GM12875 (cell line): ENCODE data around the gene LDLRAD4.

ENCODE experiments used
- H3K4me3 ChIP-seq: one replicate; pipeline ENCODE4 v1.5.1; 2011; ENCODE audit warnings: low read depth, low read length, control low read depth
- TF ChIP-seq, protein P1 (sequence below): IDR thresholded peaks from 2 replicates; pipeline ENCODE4 v1.5.1; 2011; ENCODE audit warnings: low read depth, mild to moderate bottlenecking, control low read depth, inconsistent platforms, low read length, moderate library complexity, borderline replicate concordance; ENCODE audit not compliant: insufficient read depth

The LDLRAD4 gene

GRCh38 chr18:13538630-13539029 is 320.1 kb downstream of the LDLRAD4 start:
- TF ChIP-seq, protein P1, sequence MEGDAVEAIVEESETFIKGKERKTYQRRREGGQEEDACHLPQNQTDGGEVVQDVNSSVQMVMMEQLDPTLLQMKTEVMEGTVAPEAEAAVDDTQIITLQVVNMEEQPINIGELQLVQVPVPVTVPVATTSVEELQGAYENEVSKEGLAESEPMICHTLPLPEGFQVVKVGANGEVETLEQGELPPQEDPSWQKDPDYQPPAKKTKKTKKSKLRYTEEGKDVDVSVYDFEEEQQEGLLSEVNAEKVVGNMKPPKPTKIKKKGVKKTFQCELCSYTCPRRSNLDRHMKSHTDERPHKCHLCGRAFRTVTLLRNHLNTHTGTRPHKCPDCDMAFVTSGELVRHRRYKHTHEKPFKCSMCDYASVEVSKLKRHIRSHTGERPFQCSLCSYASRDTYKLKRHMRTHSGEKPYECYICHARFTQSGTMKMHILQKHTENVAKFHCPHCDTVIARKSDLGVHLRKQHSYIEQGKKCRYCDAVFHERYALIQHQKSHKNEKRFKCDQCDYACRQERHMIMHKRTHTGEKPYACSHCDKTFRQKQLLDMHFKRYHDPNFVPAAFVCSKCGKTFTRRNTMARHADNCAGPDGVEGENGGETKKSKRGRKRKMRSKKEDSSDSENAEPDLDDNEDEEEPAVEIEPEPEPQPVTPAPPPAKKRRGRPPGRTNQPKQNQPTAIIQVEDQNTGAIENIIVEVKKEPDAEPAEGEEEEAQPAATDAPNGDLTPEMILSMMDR = no peak
- H3K4me3 ChIP-seq = no peak overlapping the region

GRCh38 chr18:13539050-13539449 is 320.5 kb downstream of the LDLRAD4 start:
- no peak overlapping the region for H3K4me3 ChIP-seq

DNA sequence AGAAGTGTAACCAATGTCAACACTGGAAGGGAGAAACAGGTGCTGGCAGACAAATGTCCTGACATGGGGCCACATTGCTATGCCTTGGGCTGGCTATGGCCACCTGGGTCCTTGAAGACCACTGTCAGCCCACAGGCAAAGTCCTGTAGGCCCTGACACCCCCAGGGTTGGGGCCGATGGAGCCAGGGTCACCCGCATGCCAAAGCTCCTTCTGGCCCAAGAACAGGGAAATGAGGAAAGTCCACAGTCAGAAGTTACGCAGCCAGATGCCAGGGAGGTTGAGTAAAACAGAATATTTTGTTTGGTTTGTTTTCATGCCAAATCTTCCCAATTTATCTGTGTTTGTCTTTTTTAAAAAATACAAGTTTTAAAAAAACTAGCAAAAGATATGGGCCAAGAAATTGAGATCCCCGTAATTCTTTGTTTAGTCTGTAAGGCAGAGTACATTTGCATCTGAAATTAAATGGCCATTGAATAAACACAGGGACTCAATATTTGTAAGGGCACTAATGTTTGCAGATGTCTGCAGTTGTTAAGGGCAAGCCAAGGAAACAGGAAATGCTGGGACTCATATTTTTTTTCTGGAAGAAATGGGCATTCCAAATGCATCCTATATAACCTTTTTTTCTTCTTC is 321.4 kb downstream of the LDLRAD4 start:
- TF ChIP-seq, protein P1 = no peak
- no peak overlapping the region for H3K4me3 ChIP-seq

More at GRCh38 chr18:13539050-13539449, 320.5 kb downstream of the LDLRAD4 start:
- TF ChIP-seq, protein P1 = no peak

DNA sequence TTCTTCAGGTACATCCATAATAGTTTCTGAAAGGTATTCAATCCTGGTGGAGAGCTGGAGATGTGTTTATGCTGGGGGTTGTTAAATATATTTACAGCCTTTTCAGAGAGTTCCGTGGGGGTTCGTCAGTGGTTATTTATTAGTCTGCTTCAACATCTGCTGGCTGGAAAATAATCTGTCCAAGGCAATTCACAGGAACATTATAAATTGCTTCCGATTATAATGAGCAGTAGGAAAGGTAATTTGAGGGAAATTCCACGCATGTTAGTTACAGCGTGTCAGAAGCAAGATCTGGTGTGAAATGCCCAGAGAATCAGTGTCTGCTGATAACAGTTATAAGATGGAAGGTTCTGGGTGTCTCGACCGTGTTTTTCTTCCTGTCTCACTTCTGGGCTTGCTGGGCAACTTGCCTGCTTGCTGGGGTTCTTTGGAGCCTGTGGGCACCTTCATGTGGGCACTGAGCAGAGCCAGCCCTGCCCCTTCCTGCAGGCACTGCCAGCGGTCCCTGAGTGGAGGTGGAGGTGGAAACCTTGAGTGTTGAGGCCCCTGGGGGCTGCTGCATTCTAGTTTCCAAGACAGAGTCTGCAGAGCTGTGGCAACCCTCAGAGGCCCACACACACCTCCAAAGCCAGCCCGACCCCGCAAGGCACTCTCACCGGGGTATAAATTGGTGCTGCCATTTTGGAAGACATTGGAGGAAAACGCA is 322.1 kb downstream of the LDLRAD4 start:
- no peak overlapping the region for H3K4me3 ChIP-seq
- TF ChIP-seq, protein P1 = no peak

DNA sequence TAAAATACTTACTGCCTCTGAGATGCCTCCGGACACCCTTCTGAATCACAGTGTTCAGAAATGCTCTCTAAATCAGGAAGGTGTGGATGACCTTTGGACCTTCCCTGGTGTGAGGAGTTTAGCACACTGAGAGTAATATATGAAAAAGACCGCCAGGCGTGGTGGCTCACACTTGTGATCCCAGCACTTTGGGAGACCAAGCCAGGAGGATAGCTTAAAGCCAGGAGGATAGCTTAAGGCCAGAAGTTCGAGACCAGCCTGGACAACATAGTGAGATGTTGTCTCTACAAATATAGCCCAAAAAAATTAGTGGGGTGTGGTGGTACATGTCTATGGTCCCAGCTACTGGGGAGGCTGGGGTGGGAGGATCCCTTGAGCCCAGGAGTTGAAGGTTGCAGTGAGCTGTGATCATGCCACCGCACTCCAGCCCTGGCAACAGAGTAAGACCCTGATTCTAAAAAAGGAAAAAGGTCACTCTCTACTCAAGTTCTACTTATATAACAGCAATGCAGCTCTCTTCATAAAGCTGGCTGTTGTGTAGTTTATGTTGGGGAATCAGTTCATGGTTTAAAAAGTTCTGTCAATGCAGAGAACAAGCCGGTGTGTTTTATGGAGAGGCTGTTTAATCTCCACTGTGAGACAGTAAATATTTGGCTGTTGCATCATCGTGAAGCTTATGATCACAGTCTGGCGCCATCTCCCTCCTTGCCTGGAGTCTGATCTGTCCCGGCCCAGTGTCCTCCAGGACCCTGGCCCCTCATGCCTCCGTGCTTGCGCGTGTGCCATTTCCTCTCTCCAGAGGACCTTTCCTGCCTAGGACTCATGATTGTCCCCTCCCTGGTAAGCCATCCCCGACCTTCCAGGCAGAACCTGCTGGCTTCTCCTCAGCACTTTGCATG is 323.3 kb downstream of the LDLRAD4 start:
- H3K4me3 ChIP-seq = no peak overlapping the region
- TF ChIP-seq, protein P1 = no peak

GRCh38 chr18:13542520-13542847 is 323.9 kb downstream of the LDLRAD4 start:
- no peak overlapping the region for H3K4me3 ChIP-seq
- TF ChIP-seq, protein P1 = no peak
